ENCODE data around the gene IGFL2.
"Not testable (repeated sequence)": the region's sequence is repeated elsewhere in the genome, so short reads cannot be mapped to it uniquely, and the experiment has no call there.

Gene IGFL2

DNA sequence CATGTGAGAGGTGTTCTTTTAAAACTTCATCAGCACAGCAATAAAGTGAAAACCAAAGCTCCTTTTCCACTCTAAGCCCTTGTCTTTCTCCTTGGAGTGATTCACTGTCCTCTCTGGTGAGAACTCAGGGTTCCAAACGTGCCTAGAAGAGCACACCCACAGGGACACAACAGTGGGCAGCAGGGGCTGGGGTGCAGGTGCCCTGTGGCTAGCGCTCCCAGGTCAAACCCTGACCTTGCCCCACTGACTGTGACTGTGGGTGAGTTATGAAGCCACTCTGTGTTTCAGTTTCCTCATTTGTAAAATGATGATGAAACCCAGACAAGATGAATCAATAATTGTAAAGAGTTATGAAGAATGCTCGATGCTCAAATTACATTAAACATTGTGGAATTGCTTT, 43.9 kb downstream of the IGFL2 start:
- DNase-seq: no peak

DNA sequence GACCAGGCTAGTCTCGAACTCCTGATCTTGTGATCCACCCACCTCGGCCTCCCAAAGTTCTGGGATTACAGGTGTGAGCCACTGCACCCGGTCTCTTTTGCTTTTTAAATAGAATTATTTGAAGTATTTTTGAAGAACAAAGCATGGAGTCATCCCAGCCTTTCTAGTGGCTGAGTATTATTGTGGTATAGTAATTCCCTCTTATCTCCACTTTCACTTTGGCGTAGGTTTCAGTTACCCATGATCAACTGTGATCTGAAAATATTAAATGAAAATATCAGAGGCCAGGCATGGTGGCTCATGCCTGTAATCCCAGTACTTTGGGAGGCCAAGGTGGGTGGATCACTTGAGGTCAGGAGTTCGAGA, 44.6 kb downstream of the IGFL2 start:
- not testable (repeated sequence) for DNase-seq

DNA sequence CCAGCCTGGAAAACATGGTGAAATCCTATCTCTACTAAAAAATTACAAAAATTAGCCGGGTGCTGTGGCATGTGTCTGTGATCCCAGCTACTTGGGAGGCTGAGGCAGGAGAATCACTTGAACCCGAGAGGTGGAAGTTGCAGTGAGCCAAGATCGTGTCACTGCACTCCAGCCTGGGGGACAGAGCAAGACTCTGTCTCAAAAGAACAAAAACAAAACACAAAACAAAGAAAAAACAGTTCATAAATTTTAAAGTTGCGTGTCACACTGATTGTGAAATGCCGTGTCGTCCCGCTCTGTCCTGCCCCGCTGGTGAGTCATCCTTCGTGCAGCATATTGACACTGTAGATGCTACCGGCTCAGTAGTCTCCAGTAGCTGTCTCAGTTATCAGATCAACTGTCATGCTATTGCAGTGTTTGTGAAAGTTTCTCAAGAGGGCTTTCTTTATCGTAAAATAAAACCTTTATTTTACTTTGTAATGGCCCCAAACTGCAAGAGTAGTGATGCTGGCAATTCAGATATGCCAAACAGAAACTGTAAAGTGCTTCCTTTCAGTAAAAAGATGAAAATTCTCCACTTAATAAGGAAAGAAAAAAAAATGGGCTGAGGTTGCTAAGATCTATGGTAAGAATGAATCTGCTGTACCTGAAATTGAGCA, 45.1 kb downstream of the IGFL2 start:
- DNase-seq: no peak

DNA sequence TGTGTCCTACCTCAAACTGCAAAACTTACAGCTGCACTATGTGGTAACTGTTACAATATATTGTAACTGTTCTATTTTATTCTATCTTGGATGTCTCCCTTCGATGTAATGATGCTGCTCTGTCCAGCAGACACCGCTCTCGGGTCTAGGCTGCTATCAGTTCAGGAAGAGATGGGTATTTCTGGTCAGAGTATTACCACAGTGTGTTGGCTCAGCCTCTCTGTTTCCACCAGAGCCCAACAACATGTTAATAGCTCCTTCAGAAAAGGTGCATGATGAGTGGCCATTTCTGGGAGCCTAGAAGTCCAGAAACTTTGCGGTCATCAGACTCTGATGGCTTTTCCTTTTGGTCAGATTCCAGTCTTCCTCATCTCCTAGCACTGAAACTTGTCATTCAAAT, 45.6 kb downstream of the IGFL2 start:
- DNase-seq: no peak

DNA sequence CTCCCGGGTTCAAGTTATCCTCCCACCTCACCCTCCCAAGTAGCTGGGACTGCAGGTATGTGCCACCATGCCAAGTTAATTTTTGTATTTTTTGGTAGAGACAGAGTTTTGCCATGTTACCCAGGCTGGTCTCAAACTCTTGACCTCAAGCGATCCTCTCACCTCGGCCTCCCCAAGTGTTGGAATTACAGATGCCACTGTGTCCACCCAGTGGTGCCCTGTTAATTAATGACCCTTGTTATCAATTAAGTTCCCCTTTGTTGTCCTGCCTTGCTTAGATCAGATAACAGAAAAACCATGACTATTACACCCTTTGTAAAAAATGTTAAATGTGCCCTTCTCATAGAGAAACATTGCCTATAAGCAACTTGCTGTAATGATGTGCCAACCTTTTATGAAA, 47.1 kb downstream of the IGFL2 start:
- no peak for DNase-seq

DNA sequence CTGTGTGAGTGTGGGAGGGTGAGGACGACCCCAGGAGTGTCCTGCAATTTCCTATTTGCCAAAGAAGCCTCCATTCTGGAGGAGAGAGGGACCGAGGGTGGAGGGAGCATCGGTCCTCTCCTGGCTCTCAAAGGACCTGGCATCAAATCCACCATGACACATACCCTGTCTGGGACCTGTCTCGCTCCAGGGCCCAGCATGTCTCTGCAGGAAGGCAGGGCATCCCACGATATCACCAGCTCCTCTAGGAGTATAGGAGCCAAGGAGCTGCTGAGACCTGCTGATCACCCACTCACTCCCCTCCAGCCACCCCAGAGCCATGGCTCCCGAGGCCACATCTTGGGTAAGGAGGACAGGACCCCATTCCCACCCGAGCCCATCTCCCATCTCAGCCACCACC, 47.9 kb downstream of the IGFL2 start:
- DNase-seq: not testable (repeated sequence)

DNA sequence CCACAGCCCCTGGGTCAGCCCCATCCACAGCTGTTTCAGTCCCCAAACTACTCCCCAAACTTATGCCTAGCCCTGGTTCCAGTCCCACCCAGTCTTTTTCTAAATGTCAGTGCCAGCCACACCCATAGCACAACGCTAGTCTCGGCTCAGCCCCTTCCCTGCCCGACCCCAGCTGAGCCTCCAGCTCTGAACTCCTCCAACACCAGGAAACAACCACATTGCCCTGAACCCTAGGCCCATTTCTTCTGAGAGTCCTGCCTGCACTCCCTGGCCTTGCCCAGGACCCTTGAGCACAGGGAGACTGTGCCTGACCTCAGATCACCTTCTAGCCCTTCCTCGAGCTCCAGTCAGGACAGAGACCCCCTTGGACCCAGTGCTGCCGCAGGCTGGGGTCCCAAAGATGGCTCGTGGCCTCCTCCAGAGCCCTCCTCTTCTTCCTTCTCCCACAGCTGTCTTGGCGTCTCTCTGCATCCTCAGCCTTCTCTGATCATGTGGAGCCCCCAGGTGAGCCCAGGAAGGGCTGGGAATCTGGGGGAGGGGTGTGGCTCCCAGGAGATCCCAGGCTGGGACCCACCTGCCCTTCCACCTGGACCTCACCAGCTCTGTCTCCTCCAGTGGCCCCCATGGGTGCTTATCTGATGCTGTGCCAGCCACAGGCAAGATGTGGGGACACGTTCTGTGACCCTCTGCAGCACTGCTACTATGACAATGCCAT, 48.5 kb downstream of the IGFL2 start:
- no peak for DNase-seq

DNA sequence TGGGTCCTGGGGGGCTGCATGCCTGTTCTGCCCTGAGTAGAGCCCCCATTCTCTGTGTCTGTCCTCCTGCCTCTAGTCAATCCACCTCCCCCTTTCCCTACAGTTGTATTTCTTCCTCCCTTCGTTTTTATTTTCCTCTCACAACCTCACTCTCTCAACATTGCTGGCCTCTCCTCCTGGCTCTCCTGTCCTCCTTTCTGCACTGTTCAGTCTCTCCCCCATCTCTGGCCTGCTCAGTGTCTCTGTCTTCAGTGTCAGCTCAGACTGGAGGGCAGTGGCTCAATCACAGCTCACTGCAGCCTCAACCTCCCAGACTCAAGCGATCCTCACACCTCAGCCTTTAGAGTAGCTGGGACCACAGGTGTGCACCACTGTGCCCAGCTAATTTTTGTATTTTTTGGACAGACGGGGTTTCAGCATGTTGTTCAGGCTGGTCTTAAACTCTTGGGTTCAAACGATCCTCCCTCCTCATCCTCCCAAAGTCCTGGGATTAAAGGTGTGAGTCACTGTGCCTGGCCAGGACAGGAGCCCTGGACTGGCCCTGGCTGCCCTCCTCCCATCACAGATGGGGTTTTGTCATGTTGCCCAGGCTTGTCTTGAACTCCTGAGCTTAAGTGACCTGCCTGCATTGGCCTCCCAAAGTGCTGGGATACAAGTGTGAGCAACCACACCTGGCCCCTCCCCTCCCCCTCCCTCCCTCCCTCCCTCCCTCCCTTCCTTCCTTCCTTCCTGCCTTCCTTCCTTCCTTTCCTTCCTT, 49.5 kb downstream of the IGFL2 start:
- DNase-seq: no peak

DNA sequence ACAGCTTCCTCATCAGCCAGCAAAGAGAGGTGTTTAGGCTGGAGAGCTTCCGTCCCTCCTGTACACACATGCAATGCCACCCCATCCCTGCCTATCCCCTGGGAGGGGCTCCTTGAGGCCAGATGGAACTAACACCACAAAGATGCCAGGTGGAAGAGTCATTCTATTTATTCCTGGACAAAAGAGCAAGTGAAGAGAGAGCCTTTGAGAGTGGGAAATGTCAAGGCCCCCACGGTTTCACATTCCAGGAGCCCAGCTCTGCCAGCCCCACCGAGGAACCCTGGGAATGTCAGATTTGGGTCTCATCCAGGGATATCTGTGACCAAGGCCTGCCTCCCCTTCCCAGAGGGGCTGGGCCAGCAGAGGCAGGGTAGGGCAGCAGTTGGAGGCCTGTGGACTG, 50.7 kb downstream of the IGFL2 start:
- no peak for DNase-seq

DNA sequence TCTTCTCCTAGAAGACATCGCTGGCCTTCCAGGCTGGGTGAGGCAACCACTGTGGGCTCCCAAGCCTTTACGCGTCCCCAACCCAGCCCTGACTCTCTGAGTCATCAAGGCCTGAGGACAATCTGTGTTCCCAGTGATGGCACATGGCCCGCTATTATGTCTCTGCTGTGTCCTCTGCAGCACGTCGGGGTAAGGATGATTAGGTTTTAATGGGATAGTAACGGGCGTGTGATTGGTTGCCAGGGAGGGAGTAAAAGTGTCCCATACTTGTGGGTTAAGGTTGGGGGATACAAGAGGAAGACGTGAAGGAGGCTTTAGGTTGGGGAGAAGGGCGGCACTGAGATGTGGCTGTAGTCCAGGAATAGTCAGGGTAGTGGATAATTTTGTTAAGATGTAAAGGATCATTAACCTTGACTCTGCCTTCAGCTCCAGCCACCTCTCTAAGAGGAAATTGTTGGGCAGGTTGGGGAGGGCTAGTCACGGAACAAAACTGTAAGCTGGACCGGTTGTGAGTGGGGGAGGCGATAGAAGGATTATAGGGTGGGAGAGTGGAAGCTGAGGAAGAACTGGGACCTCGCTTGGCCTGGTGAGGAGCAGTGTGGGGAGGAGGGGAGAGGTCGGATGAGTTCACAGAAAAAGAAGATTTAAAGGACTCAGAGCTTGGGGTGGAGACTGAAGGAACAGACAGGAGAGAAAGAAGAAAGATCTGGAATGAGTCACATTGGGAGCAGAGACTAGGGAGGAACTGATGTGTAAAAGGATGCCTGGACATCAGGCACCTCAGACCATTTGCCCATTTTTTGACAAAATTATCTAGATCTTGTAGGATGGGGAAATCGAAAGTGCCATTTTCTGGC, 53.6 kb downstream of the IGFL2 start:
- no peak for DNase-seq

DNA sequence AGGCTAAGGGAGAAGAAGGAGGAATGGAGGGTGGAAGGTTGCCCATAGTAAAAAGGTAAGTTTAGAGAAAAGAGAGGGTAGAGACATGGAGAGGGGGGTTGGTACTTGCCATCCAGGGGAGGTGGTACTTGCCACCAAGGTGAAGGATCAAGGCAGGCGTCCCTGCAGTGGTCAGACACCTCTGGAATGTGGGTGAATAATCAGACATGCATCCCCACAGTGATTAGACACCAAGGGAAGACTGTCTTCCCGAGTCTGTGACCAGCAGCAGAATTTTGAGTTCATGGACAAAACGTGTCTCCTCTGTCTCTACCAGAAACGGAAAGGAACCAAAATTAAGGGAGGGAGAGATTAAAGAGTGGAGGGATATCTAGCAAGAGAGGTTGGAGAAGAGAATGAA, 54.4 kb downstream of the IGFL2 start:
- no peak for DNase-seq

DNA sequence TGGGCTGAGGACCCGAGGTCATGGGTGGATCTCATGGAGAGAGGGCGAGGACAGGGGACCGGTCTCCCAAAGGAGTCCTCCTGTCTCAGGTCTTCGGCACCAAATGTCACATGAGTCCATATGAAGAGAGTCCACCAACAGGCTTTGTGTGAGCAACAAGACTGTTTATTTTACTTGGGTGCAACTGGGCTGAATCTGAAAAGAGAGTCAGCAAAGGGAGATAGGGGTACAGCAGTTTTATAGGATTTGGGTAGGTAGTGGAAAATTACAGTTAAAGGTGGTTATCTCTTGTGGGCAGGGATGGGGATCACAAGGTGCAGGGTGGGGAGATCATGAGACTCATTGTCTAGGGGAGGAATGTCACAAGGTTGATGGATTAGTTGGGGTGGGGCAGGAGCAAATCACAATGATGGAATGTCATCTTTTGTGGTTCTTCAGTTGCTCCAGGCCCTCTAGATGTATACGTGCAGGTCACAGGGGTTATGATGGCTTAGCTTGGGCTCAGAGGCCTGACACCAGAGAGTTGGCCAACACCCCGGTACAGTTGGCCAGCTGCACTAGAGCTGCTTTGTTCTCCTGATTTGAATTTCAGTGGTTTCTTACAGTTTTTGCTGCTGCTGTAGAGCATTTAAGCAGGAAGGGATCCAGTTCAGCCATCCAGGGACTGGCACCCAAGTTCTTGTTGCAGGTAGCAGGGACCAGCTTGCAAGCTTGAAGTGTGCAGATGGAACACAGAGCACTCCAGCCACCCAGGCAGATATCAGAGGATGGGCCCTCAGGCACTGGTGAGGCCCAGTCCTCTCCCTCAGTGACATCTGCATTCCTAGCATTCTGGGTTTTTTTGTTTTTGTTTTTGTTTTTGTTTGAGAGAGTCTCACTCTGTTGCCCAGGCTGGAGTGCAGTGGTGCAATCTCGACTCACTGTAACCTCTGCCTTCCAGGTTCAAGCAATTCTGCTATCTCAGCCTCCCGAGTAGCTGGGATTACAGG, 55.1 kb downstream of the IGFL2 start:
- no peak for DNase-seq

DNA sequence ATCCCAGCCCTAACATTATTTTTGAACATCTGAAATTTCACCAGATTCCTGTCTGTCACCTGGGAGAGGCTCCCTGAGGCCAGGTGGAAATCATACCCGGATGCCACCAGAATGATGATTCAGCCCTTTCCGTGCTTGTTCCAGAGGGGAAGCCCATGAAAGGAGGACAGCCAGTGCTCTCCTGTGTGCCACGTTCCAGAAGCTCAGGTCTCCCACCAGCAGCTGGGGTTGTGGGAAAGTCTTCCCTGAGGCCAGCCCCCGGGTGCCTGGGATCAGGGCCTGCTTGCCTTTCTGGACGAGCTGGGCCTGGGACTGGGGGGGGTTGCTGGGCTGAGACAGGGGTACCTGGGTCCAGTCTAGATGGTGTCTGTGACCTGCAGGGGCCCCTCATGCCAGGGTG, 56.0 kb downstream of the IGFL2 start:
- DNase-seq: no peak

DNA sequence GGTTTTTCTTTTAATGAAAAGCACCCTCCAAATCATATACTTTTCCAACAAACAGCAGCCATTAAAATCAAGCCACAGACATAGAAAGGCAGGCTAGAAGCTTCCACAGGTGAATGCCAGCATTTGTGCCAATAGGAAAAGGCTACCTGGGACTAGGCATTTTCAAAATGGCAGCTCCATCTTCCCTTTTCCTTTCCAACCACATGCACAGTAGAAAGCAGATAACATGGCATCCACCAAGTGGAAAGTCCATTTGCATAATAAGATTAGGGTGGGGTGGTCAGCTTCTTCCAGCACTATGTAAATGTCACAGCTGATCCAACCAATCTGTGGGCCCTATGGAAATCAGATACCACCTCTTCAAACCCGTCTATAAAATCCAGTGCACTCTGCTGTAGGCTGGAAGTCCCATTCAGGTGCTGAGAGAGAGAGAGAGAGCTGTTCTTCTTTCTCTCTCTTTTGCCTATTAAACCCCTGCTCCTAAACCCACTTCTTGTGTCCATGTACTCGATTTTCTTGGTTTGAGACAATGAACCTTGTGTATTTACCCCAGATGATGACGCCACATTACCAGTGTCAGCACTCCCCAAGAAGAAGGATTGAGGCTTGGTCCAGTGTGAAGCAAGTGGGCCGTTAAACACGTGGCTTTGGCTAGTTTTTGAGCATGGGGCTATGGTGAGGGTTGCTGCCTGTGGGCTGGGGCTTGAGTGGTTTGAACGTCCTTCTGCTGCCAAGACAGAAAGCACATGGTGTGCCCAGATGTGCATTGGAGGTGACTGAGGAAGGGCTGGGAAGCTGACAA, 57.3 kb downstream of the IGFL2 start:
- no peak for DNase-seq

DNA sequence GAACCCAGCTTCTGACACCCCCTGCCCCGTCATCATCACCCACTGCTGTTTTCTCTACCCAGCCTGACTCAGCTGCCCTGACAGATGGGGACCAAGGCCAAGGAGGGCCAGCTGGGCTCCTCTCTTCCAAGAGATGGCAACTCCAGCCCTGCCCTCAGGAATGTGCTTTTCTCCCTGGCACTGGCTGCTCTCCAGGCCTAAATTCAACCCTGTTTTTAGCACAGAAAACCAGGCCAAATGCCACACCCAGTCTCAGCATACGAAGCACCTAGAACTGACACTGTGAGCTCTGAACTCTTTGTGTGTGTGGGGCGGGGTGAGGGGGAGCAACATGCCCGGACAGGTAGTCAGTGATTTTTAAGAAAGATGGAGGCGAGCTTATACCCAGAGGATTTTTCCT, 58.1 kb downstream of the IGFL2 start:
- DNase-seq: no peak

DNA sequence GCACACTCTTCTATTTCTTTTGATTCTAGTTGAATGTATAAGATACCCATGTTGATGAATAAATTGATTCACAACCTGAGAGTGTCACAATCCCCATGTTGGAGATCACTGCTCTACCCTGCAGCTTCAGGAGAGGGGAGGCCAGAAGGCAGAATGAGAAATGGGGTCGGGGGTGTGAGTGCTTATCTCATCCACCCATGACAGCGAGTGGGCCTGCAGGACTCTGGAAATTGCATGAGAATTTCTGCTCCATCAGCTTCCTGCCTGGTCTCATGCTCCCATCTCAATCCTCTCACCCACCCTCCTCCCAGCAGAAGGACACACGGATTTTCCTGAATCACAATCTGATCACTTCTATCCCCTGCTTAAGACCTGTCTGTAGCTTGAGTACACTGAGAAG, 58.6 kb downstream of the IGFL2 start:
- DNase-seq: no peak

DNA sequence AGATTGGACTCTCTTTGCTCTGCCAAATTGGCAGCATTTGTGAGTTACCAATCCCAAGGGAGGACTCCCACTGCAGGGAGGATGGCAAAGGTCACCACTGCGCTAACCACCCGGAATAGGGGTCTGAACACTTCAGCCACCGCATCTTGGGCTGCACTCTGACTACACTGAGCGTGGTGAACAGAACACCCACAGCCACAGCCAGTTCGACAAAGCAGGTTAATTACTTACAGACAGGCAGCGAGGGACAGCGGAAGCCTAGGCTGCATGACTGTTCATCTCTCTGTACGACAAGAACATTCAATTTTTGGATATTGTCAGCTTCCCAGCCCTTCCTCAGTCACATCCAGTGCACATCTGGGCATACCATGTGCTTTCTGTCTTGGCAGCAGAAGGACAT, 59.8 kb downstream of the IGFL2 start:
- not testable (repeated sequence) for DNase-seq

DNA sequence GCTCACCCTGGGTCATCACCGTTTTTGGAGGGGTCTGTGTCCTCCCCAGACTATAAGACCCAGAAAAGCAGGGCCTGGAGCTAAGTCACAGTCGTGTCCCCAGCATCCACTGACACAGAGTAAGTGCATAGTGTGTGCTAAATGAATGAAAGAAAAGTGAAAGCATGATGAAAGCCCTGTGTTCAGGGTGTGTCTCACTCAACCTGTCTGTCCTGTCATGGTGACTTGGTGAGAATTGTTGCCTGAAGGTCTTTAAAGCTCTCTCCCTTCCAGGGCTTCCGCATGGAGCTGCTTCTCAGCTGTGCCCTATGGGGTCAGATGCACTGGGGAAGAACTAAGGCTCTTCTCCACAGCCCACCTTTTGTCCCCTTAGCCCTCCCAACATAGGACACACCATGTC, 61.0 kb downstream of the IGFL2 start:
- DNase-seq: no peak

DNA sequence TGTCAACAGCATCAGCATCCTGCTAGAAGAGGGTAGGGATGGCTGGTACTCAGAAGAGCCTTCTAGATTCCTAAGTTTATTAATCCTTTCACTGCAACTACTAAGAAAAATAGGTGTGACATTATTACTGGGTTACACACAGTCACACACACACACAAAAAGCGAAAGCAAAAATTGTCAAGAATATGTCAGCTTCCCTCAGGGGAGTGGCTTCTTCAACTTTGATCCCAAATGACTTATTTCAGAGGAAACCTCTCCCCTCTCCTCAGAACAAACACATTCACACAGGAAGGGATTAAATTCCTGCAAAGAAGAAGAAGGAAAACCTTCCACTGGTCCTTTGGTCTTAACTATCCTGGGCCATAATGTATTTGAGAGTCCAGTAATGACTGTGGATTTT, 61.4 kb downstream of the IGFL2 start:
- DNase-seq: no peak

DNA sequence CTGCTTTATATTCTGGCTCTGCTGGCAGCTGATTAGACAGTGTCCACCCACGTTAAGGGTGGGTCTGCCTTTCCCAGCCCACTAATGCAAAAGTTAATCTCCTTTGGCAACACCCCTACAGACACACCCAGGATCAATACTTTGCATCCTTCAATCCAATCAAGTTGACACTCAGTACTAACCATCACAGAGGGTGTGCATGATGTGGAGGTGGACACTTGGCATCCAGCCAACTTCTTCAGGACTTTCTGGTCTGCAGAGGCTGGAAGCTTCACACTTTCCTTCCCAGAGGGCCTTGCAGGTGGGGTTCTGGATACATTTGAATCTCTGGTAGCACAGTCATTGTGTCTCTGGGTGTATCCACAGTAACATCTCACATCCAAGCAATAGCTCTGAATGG, 62.6 kb downstream of the IGFL2 start:
- DNase-seq: no peak
